HG03558 (cell line): ENCODE measurements around the gene NSUN2.

Source experiments
- ATAC-seq: cut with Tn5 transposase; IDR thresholded peaks from one replicate; pipeline ENCODE4 v1.9.1; 2021; ENCODE audit warnings: moderate number of reproducible peaks; ENCODE audit not compliant: unreplicated experiment; ENCODE audit errors: extremely low read depth

NSUN2 gene

GRCh38 chr5:6607559-6607936 lies 25.3 kb downstream of the NSUN2 start:
- ATAC-seq, result no peak

- no peak for ATAC-seq
Measured at GRCh38 chr5:6606884-6607558, 25.8 kb downstream of the NSUN2 start.

DNA sequence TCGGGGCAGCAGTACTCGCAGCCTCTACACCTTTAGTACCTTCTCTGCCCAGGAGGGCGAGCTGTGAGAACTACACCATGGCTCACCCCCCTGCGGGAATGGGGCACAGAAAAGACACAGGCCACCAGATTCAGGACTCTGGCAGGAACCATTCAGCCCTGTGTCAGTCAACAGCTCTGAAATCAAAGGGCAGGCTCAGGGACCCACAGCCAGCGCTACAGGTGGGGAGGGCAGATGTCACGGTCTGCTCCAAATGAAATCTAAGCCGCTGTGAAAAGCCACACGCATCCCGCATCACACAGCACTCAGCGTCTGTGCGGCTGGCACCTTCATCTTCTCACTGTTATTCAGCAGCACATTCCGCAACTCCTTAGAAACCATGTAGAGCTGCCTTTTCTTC lies 27.9 kb downstream of the NSUN2 start:
- ATAC-seq, result no peak

- no peak for ATAC-seq
Measured at GRCh38 chr5:6604341-6604740, 28.5 kb downstream of the NSUN2 start.

GRCh38 chr5:6603643-6604042 lies 29.2 kb downstream of the NSUN2 start:
- no peak for ATAC-seq

- ATAC-seq, result no peak
Measured at GRCh38 chr5:6602441-6602840, 30.4 kb downstream of the NSUN2 start.

DNA sequence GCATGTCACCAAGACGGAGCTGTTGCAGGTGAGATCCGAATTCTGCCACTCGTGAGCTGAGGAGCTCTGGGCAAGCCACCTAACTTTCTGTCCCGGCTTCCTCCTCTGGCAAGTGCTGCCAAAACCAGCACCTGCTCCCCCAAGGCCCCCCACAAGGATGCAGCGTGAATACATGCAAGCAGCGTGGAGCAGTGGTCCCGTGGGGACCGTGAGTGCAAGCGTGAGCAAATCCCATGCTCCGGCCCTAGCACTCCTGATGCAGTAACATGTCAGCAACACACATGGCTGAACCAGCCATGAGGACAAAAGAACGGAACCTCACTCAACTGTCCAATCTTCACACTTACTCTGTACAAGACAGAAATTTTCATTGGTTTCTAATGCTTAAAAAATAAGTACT lies 31.0 kb downstream of the NSUN2 start:
- no peak for ATAC-seq

DNA sequence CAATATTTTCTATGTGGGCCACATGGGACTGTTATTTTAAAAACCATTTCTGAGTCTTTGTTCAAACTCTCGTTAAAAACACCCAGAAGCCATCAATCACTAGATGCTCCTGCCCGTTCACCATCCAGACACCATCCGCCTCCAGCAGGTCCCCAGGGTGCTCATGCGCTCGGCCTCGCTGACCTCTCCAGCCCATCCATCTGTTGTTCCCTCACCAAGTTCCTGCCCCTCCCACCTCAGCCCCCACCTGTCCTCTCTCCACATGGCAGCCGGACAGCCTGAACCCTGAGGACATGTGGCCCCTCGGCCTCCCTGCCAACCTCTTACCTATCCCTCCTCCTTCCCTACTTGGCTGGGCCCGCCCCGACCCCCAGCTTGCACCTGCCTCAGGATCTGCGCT lies 31.6 kb downstream of the NSUN2 start:
- ATAC-seq, result no peak

- no peak for ATAC-seq
Measured at GRCh38 chr5:6599739-6600138, 33.1 kb downstream of the NSUN2 start.

GRCh38 chr5:6598351-6598900 lies 34.4 kb downstream of the NSUN2 start:
- no peak for ATAC-seq

- ATAC-seq, result no peak
Measured at GRCh38 chr5:6597557-6597956, 35.3 kb downstream of the NSUN2 start.

DNA sequence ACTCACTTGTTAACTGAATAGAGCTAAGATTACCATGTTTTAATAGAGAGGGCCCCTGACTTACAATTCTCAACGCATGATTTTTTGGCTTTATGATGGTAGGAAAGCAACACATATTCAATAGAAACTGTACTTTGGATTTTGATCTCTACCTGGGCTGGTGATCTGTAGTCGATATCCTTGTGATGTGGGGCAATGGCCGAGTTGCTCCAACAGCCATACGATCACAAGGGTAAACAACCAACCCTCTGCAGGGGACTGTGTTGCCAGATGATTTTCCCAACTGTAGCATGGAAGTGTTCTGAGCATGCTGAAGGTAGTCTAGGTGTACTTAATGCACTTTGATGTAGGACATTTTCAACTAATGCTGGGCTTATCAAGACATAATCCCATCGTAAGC lies 36.5 kb downstream of the NSUN2 start:
- ATAC-seq, result no peak

- ATAC-seq, result no peak
Measured at GRCh38 chr5:6595405-6595804, 37.4 kb downstream of the NSUN2 start.

DNA sequence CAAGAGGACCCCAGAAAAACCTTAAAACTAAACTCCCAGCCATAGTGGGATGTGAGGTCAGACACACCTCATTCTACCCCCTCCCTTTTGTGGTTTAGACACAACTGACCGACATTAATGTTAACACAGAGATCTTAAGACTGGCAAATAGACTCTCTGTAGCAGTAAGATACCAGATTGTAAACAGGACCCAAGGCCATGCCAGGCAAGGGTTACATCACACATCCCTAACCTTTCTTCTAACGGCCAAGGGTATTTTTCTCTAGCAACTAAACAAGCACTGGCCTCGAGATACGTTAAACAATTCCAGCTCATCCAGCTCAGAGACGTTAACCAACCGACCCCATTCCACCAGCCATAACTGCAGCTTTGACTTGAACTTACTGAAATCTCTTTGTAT lies 38.8 kb downstream of the NSUN2 start:
- ATAC-seq, result no peak

DNA sequence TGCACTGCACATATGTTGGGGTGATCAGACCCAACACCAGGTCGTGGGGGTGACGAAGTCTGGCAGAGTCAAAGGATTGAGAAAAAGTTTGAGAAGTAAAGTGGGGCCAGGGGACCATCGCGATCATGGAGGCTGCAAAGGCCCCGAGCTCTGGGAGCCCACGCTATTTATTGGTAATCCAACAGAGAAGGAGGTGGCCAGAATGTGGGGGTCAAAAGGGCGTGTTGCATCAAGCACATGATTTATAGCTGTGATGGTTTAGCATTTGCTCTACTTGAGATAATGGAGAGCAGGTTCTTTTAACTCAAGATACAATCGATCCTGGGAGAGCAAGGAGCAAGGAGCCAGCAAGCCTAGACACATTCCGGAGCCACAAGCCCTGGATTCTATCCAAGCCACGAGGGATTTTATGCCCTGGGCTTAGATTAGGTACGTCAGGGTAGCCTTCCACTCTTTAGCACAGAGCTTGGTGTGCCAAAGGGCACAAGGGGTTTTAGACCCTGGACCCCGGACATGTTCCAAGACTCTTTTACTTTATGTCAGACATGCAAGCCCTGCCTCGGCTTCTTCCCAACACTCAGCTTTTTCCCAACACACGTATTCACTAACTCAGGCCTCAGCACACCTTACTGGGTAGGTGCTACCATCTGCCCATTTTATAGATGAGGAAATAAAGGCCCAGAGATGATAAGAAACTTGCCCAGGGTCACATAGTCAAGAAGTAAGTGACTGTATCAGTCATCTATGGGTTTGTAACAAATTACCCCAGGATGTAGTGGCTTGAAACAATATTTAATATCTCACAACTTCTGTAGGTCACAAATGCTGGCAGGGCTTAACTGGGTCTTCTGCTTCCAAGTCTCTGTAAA lies 39.5 kb downstream of the NSUN2 start:
- no peak for ATAC-seq

GRCh38 chr5:6592601-6593000 lies 40.2 kb downstream of the NSUN2 start:
- no peak for ATAC-seq

DNA sequence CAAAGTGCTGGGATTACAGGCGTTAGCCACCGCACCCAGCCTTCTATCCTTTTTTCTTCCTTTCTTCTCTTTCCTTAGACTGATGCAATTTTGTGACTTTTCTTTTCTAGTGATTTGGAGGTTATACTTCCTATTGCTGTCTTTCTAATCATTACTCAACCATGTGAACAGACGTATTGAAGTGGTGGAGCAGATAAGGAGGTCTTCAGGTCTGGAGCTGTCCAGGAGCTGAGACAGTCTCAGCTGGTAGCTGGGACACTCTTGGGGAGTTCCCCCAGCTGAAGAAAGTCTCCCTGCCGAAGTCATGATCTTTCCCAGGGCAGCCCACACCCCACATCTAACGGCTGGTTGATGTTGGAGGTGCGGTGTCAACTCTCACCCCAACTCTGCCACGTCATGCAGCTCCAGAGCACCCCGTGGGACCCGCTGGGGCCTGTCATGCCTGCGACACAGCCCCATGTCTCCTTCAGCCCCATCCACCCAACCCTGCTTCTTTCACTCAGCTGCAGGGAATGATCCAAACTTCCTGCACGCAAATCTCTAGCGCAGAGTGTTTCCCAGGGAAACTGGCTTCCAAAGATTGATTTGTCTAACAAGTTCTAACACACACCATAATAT lies 41.1 kb downstream of the NSUN2 start:
- no peak for ATAC-seq

GRCh38 chr5:6590581-6590980 lies 42.3 kb downstream of the NSUN2 start:
- no peak for ATAC-seq

DNA sequence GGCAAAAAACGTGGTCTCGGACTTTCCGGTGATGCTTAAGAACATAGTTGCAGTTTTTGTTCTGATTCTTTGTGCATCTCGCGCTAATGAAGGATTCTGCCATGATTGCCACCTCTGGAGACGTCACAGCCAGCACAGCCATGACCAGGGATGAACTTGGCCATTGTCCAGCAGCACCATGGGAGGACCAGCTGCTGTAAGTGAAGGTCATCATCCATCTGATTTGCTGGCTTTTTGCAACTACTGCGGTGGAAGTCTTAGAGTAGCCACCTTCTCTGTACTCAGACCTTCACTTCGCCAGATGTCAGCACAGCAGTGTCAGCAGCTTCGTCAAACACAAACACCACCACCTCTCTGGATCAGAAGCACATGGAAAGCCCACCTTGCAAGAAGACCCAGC lies 45.7 kb downstream of the NSUN2 start:
- no peak for ATAC-seq

GRCh38 chr5:6586647-6587042 lies 46.2 kb downstream of the NSUN2 start:
- ATAC-seq, result no peak
